Lower leg skin (tissue), 4 donors: Measurements from ENCODE around the gene KHDRBS2. TPM values are rescaled to one million over a fixed set of nuclear protein-coding genes. Genes with fewer than 3 reads are reported as not detected.

Experiments used
- DNase-seq, 2 donors: peaks; one replicate each; pipeline ENCODE4 v3.0.0-alpha.2; 2019; ENCODE audit warnings: low spot score in 2 of 2
- H3K4me3 ChIP-seq: fragments of 200-600 bp; sonication (generic); 2 replicates; pipeline ENCODE4 v1.5.1; 2017; ENCODE audit warnings: mild to moderate bottlenecking, low read depth; ENCODE audit not compliant: poor library complexity, severe bottlenecking
- CTCF ChIP-seq, 3 donors: fragments of 450-650 bp; IDR thresholded peaks; one replicate each; pipeline ENCODE4 v1.5.1; 2016; ENCODE audit warnings: antibody characterized with exemption in 3 of 3, mild to moderate bottlenecking in 3 of 3, moderate library complexity in 2 of 3
- POLR2A ChIP-seq, 2 donors: fragments of 450-650 bp; IDR thresholded peaks; one replicate each; pipeline ENCODE4 v1.6.1; 2016 to 2017; ENCODE audit warnings: antibody characterized with exemption in 2 of 2, mild to moderate bottlenecking in 1 of 2, moderate library complexity in 1 of 2
- WGBS, 2 donors: methylation state at CpG; one replicate each; pipeline ENCODE4 v1.1.5; 2018; 5-methylcytosine and 5-hydroxymethylcytosine counted together
- intact Hi-C: fragments of 100-400 bp; cut with DNase I; formaldehyde crosslinking; loops from one replicate; pipeline ENCODE4 v1.15.0; 2023; ENCODE audit warnings: low total_unique reads
- total RNA-seq, 4 donors: library from RNA; depleted of rRNA; stranded (reverse); fragments of >200 nt; gene quantifications; one replicate each; pipeline ENCODE4 v1.1.0, GENCODE V29; 2016

KHDRBS2 gene
- total RNA-seq = under 1 TPM in 1 of 4 donors, not detected in 3; 0.19 TPM

- intact Hi-C loops = no loop called here
- TF ChIP-seq POLR2A (IDR thresholded peaks at IDR 0.05) (no peak), CTCF (IDR thresholded peaks at IDR 0.05) (no peak)
- peak; percentile 31 to 89 for DNase-seq
- 2% methylated on average over 49 to 57 of the region's 66 CpGs for WGBS, 2 donors
- H3K4me3 ChIP-seq = peak within 1 kb of the TSS; percentile 5
Measured at GRCh38 chr6:62285612-62286469, at the start of gene KHDRBS2. Gene KHDRBS2 (minus strand): TSS chr6:62286225.

GRCh38 chr6:62328607-62329006 lies 42.6 kb upstream of the KHDRBS2 start:
- DNase-seq = no peak
- H3K4me3 ChIP-seq = no peak overlapping the region
- WGBS, 2 donors = 72 to 78% methylated on average over 2 of the region's 2 CpGs
- intact Hi-C loops = no loop called here
- TF ChIP-seq POLR2A (IDR thresholded peaks at IDR 0.05) = no peak
- no peak for TF ChIP-seq CTCF (IDR thresholded peaks at IDR 0.05)

- H3K4me3 ChIP-seq = no peak overlapping the region
- WGBS, 2 donors = 39 to 51% methylated on average over 4 of the region's 4 CpGs
- intact Hi-C loops = no loop called here
- TF ChIP-seq POLR2A (IDR thresholded peaks at IDR 0.05) (no peak), CTCF (IDR thresholded peaks at IDR 0.05) (no peak)
- no peak for DNase-seq
Measured at GRCh38 chr6:62324834-62325233, 38.8 kb upstream of the KHDRBS2 start.

- WGBS, 2 donors = 45 to 56% methylated on average over 7 of the region's 7 CpGs
- intact Hi-C loops = no loop called here
- no peak overlapping the region for H3K4me3 ChIP-seq
Measured at GRCh38 chr6:62323818-62324431, 37.9 kb upstream of the KHDRBS2 start.

GRCh38 chr6:62298745-62299392 lies 12.8 kb upstream of the KHDRBS2 start:
- TF ChIP-seq POLR2A (IDR thresholded peaks at IDR 0.05) = no peak
- TF ChIP-seq CTCF (IDR thresholded peaks at IDR 0.05) = no peak
- WGBS, 2 donors = 72 to 75% methylated on average over 3 of the region's 3 CpGs
- H3K4me3 ChIP-seq = no peak overlapping the region
- DNase-seq = no peak
- intact Hi-C loops = no loop called here

More at GRCh38 chr6:62323818-62324431, 37.9 kb upstream of the KHDRBS2 start:
- no peak for DNase-seq
- TF ChIP-seq CTCF (IDR thresholded peaks at IDR 0.05) (no peak), POLR2A (IDR thresholded peaks at IDR 0.05) (no peak)
